RWPE2 (cell line): ENCODE data around the gene RFWD3.

Experiments
- ATAC-seq: fragments of 200-7000 bp; cut with Tn5 transposase; 3 replicates; pipeline ENCODE4 v1.9.1; 2021; ENCODE audit warnings: low read depth
- DNase-seq: peaks from one replicate; pipeline ENCODE4 v3.0.0-alpha.2; 2020; ENCODE audit warnings: low spot score
- H3K27ac ChIP-seq: fragments of 450-650 bp; 2 replicates; pipeline ENCODE4 v1.5.1; 2017; ENCODE audit warnings: mild to moderate bottlenecking; ENCODE audit not compliant: poor library complexity, severe bottlenecking
- H3K27me3 ChIP-seq: fragments of 250-450 bp; sonication (Bioruptor Pico); 2 replicates; pipeline ENCODE4 v1.5.1; 2021; ENCODE audit warnings: mild to moderate bottlenecking, moderate library complexity; ENCODE audit not compliant: insufficient read depth, poor library complexity, severe bottlenecking
- H3K36me3 ChIP-seq: fragments of 250-450 bp; sonication (Bioruptor Pico); 2 replicates; pipeline ENCODE4 v1.5.1; 2020; ENCODE audit warnings: low read depth, mild to moderate bottlenecking, moderate library complexity
- H3K4me1 ChIP-seq: fragments of 250-450 bp; sonication (Bioruptor Pico); 2 replicates; pipeline ENCODE4 v1.5.1; 2021; ENCODE audit warnings: mild to moderate bottlenecking, moderate library complexity; ENCODE audit not compliant: insufficient read depth, poor library complexity, severe bottlenecking
- H3K4me3 ChIP-seq: fragments of 250-450 bp; sonication (Bioruptor Pico); 2 replicates; pipeline ENCODE4 v1.5.1; 2021; ENCODE audit warnings: mild to moderate bottlenecking, moderate library complexity; ENCODE audit not compliant: severe bottlenecking
- H3K9me3 ChIP-seq: fragments of 250-450 bp; sonication (Bioruptor Pico); 2 replicates; pipeline ENCODE4 v1.5.1; 2021; ENCODE audit warnings: mild to moderate bottlenecking, moderate library complexity; ENCODE audit not compliant: severe bottlenecking
- CTCF ChIP-seq: fragments of 450-650 bp; IDR thresholded peaks from one replicate; pipeline ENCODE4 v1.5.1; 2017; ENCODE audit warnings: mild to moderate bottlenecking, moderate library complexity; ENCODE audit not compliant: poor library complexity, severe bottlenecking

RFWD3 gene

GRCh38 chr16:74586948-74587347 lies 79.7 kb downstream of the RFWD3 start:
- DNase-seq (no peak), ATAC-seq (no peak)
- Histone ChIP-seq H3K4me3 (no peak overlapping the region), H3K4me1 (peaks cover 7% of the 10 kb centered on the region), H3K27me3 (no peaks in the 10 kb centered on the region), H3K27ac (no peak overlapping the region), H3K9me3 (no peaks in the 10 kb centered on the region), H3K36me3 (no peaks in the 10 kb centered on the region; the same call in 1 of the 2 replicates)
- TF ChIP-seq CTCF = no peak

GRCh38 chr16:74585846-74586443 lies 80.7 kb downstream of the RFWD3 start:
- Histone ChIP-seq H3K27ac (no peak overlapping the region), H3K9me3 (no peaks in the 10 kb centered on the region), H3K27me3 (no peaks in the 10 kb centered on the region), H3K36me3 (no peaks in the 10 kb centered on the region; the same call in 1 of the 2 replicates), H3K4me3 (no peak overlapping the region), H3K4me1 (peaks cover 7% of the 10 kb centered on the region)
- ATAC-seq (no peak), DNase-seq (no peak)
- TF ChIP-seq CTCF = no peak

GRCh38 chr16:74583926-74584666 lies 82.6 kb downstream of the RFWD3 start:
- H3K27ac ChIP-seq = no peak overlapping the region
- no peak for TF ChIP-seq CTCF
- ATAC-seq (no peak), DNase-seq (no peak)
- no peak overlapping the region for H3K4me3 ChIP-seq
- no peaks in the 10 kb centered on the region; the same call in 1 of the 2 replicates for H3K36me3 ChIP-seq
- peaks cover 7% of the 10 kb centered on the region for H3K4me1 ChIP-seq
- no peaks in the 10 kb centered on the region for H3K9me3 ChIP-seq
- H3K27me3 ChIP-seq = no peaks in the 10 kb centered on the region

GRCh38 chr16:74582970-74583369 lies 83.7 kb downstream of the RFWD3 start:
- Histone ChIP-seq H3K36me3 (no peaks in the 10 kb centered on the region; the same call in 1 of the 2 replicates), H3K27me3 (no peaks in the 10 kb centered on the region), H3K4me3 (no peak overlapping the region), H3K4me1 (peaks cover 16% of the 10 kb centered on the region), H3K27ac (no peak overlapping the region), H3K9me3 (no peaks in the 10 kb centered on the region)
- TF ChIP-seq CTCF = no peak
- DNase-seq = no peak
- no peak for ATAC-seq

GRCh38 chr16:74580833-74581232 lies 85.8 kb downstream of the RFWD3 start:
- H3K27ac ChIP-seq = no peak overlapping the region
- no peaks in the 10 kb centered on the region; the same call in 1 of the 2 replicates for H3K36me3 ChIP-seq
- ATAC-seq (no peak), DNase-seq (no peak)
- no peak for TF ChIP-seq CTCF
- no peaks in the 10 kb centered on the region for H3K9me3 ChIP-seq
- no peak overlapping the region for H3K4me3 ChIP-seq
- no peaks in the 10 kb centered on the region for H3K27me3 ChIP-seq
- peaks cover 21% of the 10 kb centered on the region for H3K4me1 ChIP-seq
